Caki2 (cell line): ENCODE results near the gene MRM2. TPM values are rescaled to one million over a fixed set of nuclear protein-coding genes. Genes with fewer than 3 reads are reported as not detected.
A peak's percentile ranks its signal among the peaks of the same experiment; 100 is the strongest.

ENCODE experiments used
- DNase-seq: peaks from one replicate; pipeline ENCODE4 v3.0.0-alpha.2; 2015; ENCODE audit warnings: low read depth
- in situ Hi-C: cut with HindIII; loops from 2 replicates; pipeline ENCODE4 v1.10.0; 2016; ENCODE audit warnings: low sequenced_read_pairs, low pct_unique_long_range_greater_than_20kb, mixed read lengths
- total RNA-seq: library from RNA; depleted of rRNA; stranded (reverse); fragments of >200 nt; shearing (Covaris generic); gene quantifications from 2 replicates; pipeline ENCODE4 v1.2.3, GENCODE V29; 2014; ENCODE audit warnings: low replicate concordance

Gene MRM2
- total RNA-seq, 1 experiment from 2014 or later: 54.2 TPM

DNA sequence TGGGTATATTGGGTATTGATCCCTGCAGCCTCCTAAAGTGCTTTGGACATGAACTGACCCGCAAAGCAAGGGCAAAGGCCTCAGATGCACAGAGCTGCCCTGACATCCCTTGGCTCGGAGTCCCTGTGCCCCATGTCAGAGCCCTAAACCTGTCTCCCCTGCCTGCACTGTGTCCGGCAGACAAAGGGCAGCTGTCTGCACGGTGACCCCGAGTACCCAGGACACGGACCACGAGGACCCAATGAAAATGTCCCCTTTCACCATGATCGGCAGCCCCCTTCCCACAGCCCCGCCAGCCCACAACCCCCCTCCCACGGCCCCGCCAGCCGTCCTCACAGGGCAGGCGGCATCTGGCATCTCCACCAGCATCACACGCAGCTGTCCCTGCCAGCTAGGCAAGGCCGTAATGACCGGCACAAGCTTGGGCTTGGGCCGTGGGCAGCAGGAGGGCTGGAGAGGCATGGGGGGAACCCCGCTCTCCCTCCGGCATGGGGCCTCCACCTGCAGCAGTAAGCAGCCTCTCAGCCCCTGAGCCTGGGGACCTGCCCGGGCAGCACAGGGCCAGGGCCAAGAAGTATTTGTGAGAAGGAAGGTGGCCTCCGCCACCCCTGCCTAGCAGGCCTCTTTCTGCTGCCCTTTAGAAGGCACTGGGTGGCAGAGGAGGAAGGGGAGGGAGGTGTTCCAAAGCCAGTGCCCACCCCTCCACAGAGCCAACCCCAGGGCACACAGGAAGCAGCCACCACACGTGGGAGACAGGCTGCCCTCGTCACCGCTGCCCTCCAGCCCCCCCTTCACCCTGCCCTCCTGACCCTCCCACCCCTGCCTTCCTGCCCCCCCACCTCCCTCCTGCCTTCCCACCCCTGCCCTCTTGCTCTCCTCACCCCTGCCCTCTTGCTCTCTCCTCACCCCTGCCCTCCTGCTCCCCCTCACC lies 10.1 kb upstream of the MRM2 start:
- no peak for DNase-seq
- in situ Hi-C loops: no loop called here

DNA sequence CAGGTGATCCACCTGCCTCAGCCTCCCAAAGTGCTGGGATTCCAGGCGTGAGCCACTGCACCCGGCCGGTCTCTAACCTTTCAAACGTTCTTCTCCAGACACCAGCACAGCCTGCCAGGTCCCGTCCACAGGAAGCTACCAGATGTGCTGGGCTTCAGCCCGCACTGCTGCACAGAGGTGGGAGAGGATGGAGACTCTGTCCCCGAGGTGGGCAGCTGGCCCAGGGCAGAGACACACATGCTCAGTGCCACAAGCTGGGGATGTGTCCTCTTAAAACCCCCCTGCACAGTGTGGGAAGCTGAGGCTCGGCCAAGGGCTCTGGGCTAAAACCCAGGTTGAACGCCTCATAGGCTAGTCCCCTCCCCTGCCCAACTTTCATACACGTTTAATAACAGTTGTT lies 9.4 kb upstream of the MRM2 start:
- DNase-seq: no peak
- in situ Hi-C loops: no loop called here

DNA sequence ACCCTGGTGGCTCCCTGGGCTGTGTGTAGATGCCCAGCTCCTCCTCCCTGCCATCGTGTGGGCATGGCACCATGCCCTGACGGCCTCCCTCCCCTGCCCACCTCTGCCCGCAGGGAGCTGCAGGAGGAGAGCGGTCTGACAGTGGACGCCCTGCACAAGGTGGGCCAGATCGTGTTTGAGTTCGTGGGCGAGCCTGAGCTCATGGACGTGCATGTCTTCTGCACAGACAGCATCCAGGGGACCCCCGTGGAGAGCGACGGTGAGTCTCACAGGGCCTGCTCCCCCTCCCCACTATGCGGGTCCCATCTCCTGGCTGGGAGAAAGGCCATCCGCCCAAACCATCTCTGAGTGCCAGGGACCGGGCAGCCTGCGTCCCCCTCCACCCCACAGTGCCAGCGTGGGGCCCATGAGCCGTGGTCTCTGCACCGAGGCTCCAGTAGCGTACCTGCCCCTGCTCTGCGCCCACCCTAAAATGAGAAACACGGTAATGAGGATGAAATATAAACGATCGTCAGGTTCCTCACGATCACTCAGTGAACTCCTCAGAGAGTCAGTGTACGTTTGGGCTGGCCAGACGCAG lies 7.8 kb upstream of the MRM2 start:
- in situ Hi-C loops: no loop called here
- DNase-seq: no peak

GRCh38 chr7:2248984-2249694 lies 7.1 kb upstream of the MRM2 start:
- DNase-seq: peak; percentile 45
- in situ Hi-C loops: no loop called here

DNA sequence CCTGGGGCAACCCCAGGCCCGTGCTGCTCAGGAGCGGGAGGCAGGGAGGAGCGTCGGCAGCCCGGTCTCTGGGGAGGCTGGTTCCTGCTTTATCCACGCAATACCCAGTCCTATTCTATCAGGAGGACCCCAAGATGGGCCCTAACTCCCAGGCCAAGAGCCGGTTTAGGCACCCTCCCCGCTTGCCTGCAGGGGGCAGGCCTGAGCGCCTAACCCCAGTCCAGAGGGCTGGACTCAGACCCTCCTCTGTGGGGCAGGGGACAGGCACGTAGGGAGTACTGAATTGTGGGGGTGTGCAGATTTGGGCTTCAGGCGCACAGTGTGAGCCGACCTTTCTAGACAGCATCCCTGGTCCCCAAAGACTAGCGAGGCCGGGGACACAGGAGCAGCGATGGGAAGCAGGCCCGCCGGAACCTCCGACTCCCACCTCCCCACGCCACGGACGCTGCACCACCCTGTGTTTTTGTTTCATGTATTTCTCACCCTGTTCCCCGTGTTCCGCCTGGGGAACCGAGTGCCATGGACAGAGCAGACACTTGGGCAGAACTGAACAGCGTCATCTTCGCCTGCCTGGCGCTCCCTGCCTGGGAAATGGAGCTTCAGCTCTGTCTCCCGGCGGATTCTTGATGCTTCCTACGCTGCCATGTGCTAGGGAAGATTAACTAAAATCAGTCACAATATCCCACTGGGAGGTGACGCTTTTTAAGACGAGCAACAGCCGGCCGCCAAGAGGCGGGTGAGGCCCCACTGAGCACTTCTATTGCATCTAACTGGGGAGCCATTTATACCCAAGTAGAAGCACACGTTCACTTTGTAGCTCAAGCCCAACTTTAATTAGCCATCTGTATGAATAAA lies 5.4 kb upstream of the MRM2 start:
- DNase-seq: no peak
- in situ Hi-C loops: no loop called here

- in situ Hi-C loops: no loop called here
- no peak for DNase-seq
Observed at GRCh38 chr7:2245883-2246675, 4.1 kb upstream of the MRM2 start.

DNA sequence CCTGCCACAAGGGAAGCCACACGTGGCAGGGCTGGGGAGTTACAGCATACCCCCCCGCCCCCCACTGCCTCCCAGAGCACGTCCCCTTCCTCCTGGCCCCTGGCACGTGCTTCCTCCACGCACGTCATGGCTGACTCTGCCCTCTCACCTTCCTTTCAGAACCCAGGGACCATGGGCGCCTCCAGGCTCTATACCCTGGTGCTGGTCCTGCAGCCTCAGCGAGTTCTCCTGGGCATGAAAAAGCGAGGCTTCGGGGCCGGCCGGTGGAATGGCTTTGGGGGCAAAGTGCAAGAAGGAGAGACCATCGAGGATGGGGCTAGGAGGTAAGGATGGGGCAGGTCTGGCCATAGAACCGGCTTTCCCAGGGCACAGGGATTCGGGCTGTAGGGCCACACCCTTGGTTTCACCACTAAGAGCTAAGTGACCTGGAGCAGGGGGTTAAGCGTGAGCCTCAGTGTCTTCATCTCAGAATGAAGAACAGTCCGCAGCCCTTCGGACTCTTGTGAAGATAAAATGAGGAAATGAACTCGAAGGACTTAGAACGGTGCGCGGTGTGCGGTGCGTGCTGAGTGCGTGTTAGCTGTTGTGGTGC lies 2.5 kb upstream of the MRM2 start:
- no peak for DNase-seq
- in situ Hi-C loops: no loop called here

DNA sequence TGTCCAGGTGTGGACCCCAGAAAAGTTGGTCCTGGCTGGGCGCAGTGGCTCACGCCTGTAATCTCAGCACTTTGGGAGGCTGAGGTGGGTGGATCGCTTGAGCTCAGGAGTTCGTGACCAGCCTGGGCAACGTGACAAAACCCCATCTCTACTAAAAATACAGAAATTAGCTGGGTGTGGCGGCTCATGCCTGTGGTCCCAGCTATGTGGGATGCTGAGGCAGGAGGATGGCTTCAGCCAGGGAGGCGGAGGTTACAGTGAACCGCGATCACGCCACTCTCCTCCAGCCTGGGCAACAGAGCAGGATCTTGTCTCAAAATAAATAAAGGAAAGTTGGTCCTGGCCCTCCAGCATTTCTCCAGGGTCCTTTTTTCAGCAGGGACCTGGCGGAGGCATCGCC lies 1.5 kb upstream of the MRM2 start:
- DNase-seq: no peak
- in situ Hi-C loops: no loop called here

- in situ Hi-C loops: no loop called here
- DNase-seq: peak; percentile 37
Observed at GRCh38 chr7:2242541-2243429, 780 bp upstream of the MRM2 start.

- DNase-seq: no peak
- in situ Hi-C loops: no loop called here
Observed at GRCh38 chr7:2239242-2239641, 2.8 kb downstream of the MRM2 start.

DNA sequence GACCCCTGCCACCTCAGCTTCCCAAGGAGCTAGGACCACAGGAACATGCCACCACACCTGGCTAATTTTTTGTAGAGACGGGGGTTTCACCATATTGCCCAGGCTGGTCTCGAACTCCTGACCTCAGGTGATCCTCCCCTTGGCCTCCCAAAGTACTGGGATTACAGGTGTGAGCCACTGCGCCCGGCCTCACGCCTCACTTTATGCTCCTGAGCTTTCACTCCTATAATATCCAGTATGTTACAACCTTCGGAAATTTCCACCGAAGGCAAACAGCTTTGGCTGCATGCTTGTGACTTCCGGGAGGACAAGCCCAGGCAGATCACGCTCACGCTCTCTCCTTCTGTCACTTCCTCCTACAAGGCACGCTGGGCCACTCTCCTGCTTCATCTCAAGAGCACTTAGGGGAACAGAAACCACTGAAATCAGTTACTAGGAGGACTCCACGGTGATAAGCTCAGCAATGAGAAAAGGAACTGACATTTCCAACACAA lies 4.8 kb downstream of the MRM2 start:
- in situ Hi-C loops: no loop called here
- no peak for DNase-seq

GRCh38 chr7:2233926-2234325 lies 8.1 kb downstream of the MRM2 start:
- in situ Hi-C loops: no loop called here

GRCh38 chr7:2232766-2233520 lies 9.1 kb downstream of the MRM2 start, which contains the start of gene MAD1L1:
Gene MAD1L1 (minus strand): TSS chr7:2232945. CDS start chr7:2230133, 2,812 bp downstream.
- peak; percentile 84 for DNase-seq
- in situ Hi-C loops: no loop called here

More at GRCh38 chr7:2233926-2234325, 8.1 kb downstream of the MRM2 start:
- DNase-seq: peak; percentile 34

GRCh38 chr7:2231992-2232765 lies 9.8 kb downstream of the MRM2 start:
- in situ Hi-C loops: no loop called here
- DNase-seq: no peak

- in situ Hi-C loops: no loop called here
- DNase-seq: no peak
Observed at GRCh38 chr7:2230882-2231281, 11.1 kb downstream of the MRM2 start.
